Measurements from ENCODE around the gene WWOX.

DNA sequence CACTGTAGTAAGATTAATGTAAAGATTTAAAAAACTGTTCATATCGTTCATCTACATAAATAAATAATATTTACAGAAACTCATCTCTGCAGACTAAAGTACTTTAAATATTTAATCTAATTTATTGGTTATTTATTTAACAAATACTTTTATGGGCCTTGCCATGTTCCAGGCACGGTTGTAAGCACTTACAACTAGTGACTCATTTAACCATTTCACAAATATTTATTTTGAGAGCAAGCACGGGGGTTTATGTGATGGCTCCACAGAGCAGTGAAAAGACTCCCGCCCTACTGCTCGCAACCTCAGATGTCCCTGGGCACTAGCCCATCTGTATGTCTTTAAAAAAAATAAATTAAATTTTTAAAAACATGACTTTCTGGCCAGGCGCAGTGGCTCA, 575.9 kb downstream of the WWOX start:
- TF ChIP-seq, protein P1, sequence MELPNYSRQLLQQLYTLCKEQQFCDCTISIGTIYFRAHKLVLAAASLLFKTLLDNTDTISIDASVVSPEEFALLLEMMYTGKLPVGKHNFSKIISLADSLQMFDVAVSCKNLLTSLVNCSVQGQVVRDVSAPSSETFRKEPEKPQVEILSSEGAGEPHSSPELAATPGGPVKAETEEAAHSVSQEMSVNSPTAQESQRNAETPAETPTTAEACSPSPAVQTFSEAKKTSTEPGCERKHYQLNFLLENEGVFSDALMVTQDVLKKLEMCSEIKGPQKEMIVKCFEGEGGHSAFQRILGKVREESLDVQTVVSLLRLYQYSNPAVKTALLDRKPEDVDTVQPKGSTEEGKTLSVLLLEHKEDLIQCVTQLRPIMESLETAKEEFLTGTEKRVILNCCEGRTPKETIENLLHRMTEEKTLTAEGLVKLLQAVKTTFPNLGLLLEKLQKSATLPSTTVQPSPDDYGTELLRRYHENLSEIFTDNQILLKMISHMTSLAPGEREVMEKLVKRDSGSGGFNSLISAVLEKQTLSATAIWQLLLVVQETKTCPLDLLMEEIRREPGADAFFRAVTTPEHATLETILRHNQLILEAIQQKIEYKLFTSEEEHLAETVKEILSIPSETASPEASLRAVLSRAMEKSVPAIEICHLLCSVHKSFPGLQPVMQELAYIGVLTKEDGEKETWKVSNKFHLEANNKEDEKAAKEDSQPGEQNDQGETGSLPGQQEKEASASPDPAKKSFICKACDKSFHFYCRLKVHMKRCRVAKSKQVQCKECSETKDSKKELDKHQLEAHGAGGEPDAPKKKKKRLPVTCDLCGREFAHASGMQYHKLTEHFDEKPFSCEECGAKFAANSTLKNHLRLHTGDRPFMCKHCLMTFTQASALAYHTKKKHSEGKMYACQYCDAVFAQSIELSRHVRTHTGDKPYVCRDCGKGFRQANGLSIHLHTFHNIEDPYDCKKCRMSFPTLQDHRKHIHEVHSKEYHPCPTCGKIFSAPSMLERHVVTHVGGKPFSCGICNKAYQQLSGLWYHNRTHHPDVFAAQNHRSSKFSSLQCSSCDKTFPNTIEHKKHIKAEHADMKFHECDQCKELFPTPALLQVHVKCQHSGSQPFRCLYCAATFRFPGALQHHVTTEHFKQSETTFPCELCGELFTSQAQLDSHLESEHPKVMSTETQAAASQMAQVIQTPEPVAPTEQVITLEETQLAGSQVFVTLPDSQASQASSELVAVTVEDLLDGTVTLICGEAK (IDR thresholded peaks at IDR 0.05), result no peak
- TF ChIP-seq, protein P1 (CRISPR knock-in tag; IDR thresholded peaks at IDR 0.05), result no peak
- TF ChIP-seq EP300 (IDR thresholded peaks at IDR 0.05; ENCODE audit: low read depth in 2 of 2, low read length in 2 of 2) (no peak), EP300 (CRISPR knock-in tag; IDR thresholded peaks at IDR 0.05; ENCODE audit: borderline replicate concordance) (no peak), ZNF335 (CRISPR knock-in tag; IDR thresholded peaks at IDR 0.05) (no peak), ZNF33A (CRISPR knock-in tag; IDR thresholded peaks at IDR 0.05; ENCODE audit: borderline replicate concordance) (no peak), TCF7L2 (IDR thresholded peaks at IDR 0.05; ENCODE audit: low read depth, low read length) (no peak), ZNF253 (CRISPR knock-in tag; IDR thresholded peaks at IDR 0.05; ENCODE audit: borderline replicate concordance) (no peak), MEF2D (CRISPR knock-in tag; IDR thresholded peaks at IDR 0.05) (no peak), NR3C1 (CRISPR knock-in tag; IDR thresholded peaks at IDR 0.05) (no peak), HDAC6 (IDR thresholded peaks at IDR 0.05; ENCODE audit: low read depth, low read length) (no peak)
- TF ChIP-seq, protein P2, sequence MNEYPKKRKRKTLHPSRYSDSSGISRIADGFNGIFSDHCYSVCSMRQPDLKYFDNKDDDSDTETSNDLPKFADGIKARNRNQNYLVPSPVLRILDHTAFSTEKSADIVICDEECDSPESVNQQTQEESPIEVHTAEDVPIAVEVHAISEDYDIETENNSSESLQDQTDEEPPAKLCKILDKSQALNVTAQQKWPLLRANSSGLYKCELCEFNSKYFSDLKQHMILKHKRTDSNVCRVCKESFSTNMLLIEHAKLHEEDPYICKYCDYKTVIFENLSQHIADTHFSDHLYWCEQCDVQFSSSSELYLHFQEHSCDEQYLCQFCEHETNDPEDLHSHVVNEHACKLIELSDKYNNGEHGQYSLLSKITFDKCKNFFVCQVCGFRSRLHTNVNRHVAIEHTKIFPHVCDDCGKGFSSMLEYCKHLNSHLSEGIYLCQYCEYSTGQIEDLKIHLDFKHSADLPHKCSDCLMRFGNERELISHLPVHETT (CRISPR knock-in tag; conservative IDR thresholded peaks at IDR 0.05), result no peak
- TF ChIP-seq, protein P3, sequence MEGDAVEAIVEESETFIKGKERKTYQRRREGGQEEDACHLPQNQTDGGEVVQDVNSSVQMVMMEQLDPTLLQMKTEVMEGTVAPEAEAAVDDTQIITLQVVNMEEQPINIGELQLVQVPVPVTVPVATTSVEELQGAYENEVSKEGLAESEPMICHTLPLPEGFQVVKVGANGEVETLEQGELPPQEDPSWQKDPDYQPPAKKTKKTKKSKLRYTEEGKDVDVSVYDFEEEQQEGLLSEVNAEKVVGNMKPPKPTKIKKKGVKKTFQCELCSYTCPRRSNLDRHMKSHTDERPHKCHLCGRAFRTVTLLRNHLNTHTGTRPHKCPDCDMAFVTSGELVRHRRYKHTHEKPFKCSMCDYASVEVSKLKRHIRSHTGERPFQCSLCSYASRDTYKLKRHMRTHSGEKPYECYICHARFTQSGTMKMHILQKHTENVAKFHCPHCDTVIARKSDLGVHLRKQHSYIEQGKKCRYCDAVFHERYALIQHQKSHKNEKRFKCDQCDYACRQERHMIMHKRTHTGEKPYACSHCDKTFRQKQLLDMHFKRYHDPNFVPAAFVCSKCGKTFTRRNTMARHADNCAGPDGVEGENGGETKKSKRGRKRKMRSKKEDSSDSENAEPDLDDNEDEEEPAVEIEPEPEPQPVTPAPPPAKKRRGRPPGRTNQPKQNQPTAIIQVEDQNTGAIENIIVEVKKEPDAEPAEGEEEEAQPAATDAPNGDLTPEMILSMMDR (CRISPR knock-in tag; IDR thresholded peaks at IDR 0.05), result no peak
- TF ChIP-seq, protein P4, sequence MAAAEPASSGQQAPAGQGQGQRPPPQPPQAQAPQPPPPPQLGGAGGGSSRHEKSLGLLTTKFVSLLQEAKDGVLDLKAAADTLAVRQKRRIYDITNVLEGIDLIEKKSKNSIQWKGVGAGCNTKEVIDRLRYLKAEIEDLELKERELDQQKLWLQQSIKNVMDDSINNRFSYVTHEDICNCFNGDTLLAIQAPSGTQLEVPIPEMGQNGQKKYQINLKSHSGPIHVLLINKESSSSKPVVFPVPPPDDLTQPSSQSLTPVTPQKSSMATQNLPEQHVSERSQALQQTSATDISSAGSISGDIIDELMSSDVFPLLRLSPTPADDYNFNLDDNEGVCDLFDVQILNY (CRISPR knock-in tag; conservative IDR thresholded peaks at IDR 0.05), result no peak
